CD4-positive, alpha-beta T cell (primary cell): ENCODE results near the gene HM13. TPM values are rescaled to one million over a fixed set of nuclear protein-coding genes. Genes with fewer than 3 reads are reported as not detected.

Source experiments
- ATAC-seq: fragments of 200-7000 bp; cut with Tn5 transposase; one replicate; pipeline ENCODE4 v1.10.0; 2022; ENCODE audit warnings: mild to moderate bottlenecking; ENCODE audit not compliant: poor library complexity
- CTCF ChIA-PET: fragments of 350-600 bp; sonication (Branson Sonifier 250); formaldehyde crosslinking; loops from one replicate; lab custom pipeline; 2021; ENCODE audit warnings: antibody characterized with exemption, inconsistent platforms; lab: Charles Lee
- POLR2A ChIA-PET: fragments of 350-600 bp; sonication (Branson Sonifier 250); formaldehyde crosslinking; loops from one replicate; lab custom pipeline; 2021; ENCODE audit warnings: antibody characterized with exemption, inconsistent platforms; lab: Charles Lee
- DNase-seq, 14 experiments: peaks; one replicate each; pipeline ENCODE4 v3.0.0-alpha.2; 2013 to 2020; ENCODE audit warnings: mixed read lengths in 2 of 14
- H3K27ac ChIP-seq, 2 donors: one replicate each; pipeline versions ENCODE4 v1.5.1 to v1.7.0; 2013; ENCODE audit warnings: low read length in 2 of 2, low read depth in 1 of 2, mild to moderate bottlenecking in 1 of 2
- H3K27me3 ChIP-seq, 2 experiments: 1 replicate in 1 of 2; 2 replicates in 1 of 2; pipeline versions ENCODE4 v1.6.1 to v1.7.0; 2013; ENCODE audit warnings: low read length in 2 of 2, control low read depth in 1 of 2, mild to moderate bottlenecking in 1 of 2, moderate library complexity in 1 of 2; ENCODE audit not compliant: insufficient read depth in 2 of 2, control insufficient read depth in 1 of 2
- H3K36me3 ChIP-seq: one replicate; pipeline ENCODE4 v1.6.1; 2013; ENCODE audit warnings: low read length, control low read depth; ENCODE audit not compliant: insufficient read depth
- H3K4me1 ChIP-seq: one replicate; pipeline ENCODE4 v1.6.1; 2013; ENCODE audit warnings: low read length, control low read depth; ENCODE audit not compliant: insufficient read depth
- H3K4me3 ChIP-seq: one replicate; pipeline ENCODE4 v1.5.1; 2013; ENCODE audit warnings: mild to moderate bottlenecking, low read length, moderate library complexity
- H3K9me3 ChIP-seq, 2 experiments: 1 replicate in 1 of 2; 2 replicates in 1 of 2; pipeline versions ENCODE4 v1.6.1 to v1.7.0; 2013; ENCODE audit warnings: low read length in 2 of 2, mild to moderate bottlenecking in 2 of 2, control low read depth in 1 of 2, moderate library complexity in 1 of 2; ENCODE audit not compliant: control insufficient read depth in 1 of 2, insufficient read depth in 1 of 2
- H3K27ac Mint-ChIP-seq: one replicate; pipeline ENCODE4 v1.8.0; 2020; ENCODE audit warnings: mixed read lengths
- H3K27me3 Mint-ChIP-seq: one replicate; pipeline ENCODE4 v1.8.0; 2021; ENCODE audit warnings: mixed read lengths
- H3K36me3 Mint-ChIP-seq: one replicate; pipeline ENCODE4 v1.8.0; 2021; ENCODE audit warnings: low read depth, mixed read lengths
- H3K4me1 Mint-ChIP-seq: one replicate; pipeline ENCODE4 v1.8.0; 2021; ENCODE audit warnings: low read depth, mixed read lengths
- H3K4me3 Mint-ChIP-seq: one replicate; pipeline ENCODE4 v1.8.0; 2020; ENCODE audit warnings: mild to moderate bottlenecking, mixed read lengths
- H3K9me3 Mint-ChIP-seq: one replicate; pipeline ENCODE4 v1.8.0; 2020; ENCODE audit warnings: mixed read lengths
- intact Hi-C, 2 experiments: fragments of 100-400 bp; cut with DNase I in 1 of 2; cut with micrococcal nuclease in 1 of 2; formaldehyde crosslinking; loops; one replicate each; pipeline versions ENCODE4 v1.15.1 to v1.9.0; 2023 to 2025; cut with DNase I, micrococcal nuclease
- total RNA-seq, 174 experiments: library from RNA in 2 of 174; stranded (reverse) in 2 of 174; gene quantifications; one replicate each; pipeline ENCODE4 v1.2.3 and lab custom pipeline; 2021 to 2026
- TF ChIP-seq, protein P1 (sequence below): fragments of 200-600 bp; IDR thresholded peaks from one replicate; pipeline ENCODE4 v1.8.0; 2022; ENCODE audit warnings: antibody characterized with exemption, mild to moderate bottlenecking

HM13 gene
- total RNA-seq, 2 experiments from 2014 or later: 97.8 to 113 TPM

DNA sequence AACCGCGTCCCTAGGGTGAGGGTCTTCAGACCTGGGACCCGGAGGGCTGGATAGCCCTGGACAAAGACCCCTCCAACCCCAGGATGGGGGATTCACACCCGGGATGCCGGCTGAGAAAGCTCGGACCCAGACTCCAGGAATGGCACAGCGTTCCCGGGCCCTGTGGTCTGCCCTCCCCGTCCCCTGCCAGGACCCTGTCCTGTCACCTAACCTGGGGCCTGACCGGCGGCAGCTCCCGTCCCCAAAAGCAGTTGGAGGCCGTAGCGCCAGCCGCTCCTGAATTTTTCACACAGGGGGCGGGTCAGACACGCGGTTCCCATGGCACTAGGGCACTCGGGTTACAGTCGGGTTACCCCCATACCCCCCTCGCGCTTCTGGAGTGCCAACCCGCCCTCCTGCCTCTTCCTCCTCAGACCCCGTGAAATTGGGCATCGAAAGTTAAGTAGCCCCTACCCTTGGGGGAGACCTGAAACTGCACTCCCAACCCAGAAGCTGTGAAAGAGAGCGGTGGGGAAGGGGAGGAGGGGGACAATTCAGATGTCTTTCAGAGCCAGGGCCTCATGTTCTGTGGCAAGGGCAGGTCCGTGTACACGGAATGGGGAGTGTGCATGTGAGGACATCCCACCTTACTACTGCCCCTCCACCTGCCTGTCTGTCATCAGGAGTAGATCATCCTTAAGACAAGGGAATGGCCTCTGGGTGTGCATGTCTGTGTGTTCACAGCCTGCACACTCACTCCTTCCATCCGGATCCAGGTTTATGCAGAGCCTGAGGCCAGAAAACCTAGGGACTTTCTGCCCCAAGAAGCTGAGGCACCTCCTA is 38.6 kb upstream of the HM13 start:
- POLR2A ChIA-PET: no interaction called here
- intact Hi-C loops: no loop called here
- CTCF ChIA-PET: interaction anchor here (0.8 to 1.3 kb wide), 2 partner anchors 15 to 27 kb away, joined by 3 read pairs; no protein-coding TSS in a partner anchor
- Mint-ChIP-seq H3K9me3 (no peaks in the 10 kb centered on the region), H3K4me3 (no peak overlapping the region), H3K4me1 (no peaks in the 10 kb centered on the region), H3K27ac (no peak overlapping the region), H3K36me3 (no peaks in the 10 kb centered on the region), H3K27me3 (peaks cover 62% of the 10 kb centered on the region)
- Histone ChIP-seq H3K4me3 (no peak overlapping the region), H3K27me3 (peaks cover 22 to 35% of the 10 kb centered on the region in 2 experiments), H3K27ac (no peak overlapping the region), H3K4me1 (peaks cover 8% of the 10 kb centered on the region), H3K9me3 (peaks cover 0 to 17% of the 10 kb centered on the region in 2 experiments), H3K36me3 (no peaks in the 10 kb centered on the region)
- TF ChIP-seq, protein P1, sequence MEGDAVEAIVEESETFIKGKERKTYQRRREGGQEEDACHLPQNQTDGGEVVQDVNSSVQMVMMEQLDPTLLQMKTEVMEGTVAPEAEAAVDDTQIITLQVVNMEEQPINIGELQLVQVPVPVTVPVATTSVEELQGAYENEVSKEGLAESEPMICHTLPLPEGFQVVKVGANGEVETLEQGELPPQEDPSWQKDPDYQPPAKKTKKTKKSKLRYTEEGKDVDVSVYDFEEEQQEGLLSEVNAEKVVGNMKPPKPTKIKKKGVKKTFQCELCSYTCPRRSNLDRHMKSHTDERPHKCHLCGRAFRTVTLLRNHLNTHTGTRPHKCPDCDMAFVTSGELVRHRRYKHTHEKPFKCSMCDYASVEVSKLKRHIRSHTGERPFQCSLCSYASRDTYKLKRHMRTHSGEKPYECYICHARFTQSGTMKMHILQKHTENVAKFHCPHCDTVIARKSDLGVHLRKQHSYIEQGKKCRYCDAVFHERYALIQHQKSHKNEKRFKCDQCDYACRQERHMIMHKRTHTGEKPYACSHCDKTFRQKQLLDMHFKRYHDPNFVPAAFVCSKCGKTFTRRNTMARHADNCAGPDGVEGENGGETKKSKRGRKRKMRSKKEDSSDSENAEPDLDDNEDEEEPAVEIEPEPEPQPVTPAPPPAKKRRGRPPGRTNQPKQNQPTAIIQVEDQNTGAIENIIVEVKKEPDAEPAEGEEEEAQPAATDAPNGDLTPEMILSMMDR: no peak
- ATAC-seq (no peak), DNase-seq (no peak)

DNA sequence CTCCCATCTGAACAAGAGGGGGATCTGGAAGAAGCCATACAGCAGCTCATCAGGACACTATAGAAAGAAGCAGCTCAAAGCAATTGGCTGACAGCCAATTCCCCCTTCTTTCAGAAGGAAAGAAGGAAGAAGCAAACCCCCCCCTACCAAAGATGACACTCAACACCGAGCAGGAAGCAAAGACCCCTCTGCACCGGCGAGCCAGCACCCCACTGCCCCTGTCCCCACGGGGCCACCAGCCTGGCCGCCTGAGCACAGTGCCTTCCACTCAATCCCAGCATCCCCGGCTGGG is 38.0 kb upstream of the HM13 start:
- intact Hi-C loops: no loop called here
- H3K36me3 Mint-ChIP-seq: no peaks in the 10 kb centered on the region
- Histone ChIP-seq H3K36me3 (no peaks in the 10 kb centered on the region), H3K4me1 (peaks cover 8% of the 10 kb centered on the region), H3K27me3 (peaks cover 22 to 35% of the 10 kb centered on the region in 2 experiments), H3K27ac (no peak overlapping the region), H3K4me3 (no peak overlapping the region), H3K9me3 (peaks cover 0 to 17% of the 10 kb centered on the region in 2 experiments)
- ATAC-seq (no peak), DNase-seq (no peak)
- H3K9me3 Mint-ChIP-seq: no peaks in the 10 kb centered on the region
- ChIA-PET CTCF (no interaction called here), POLR2A (no interaction called here)
- no peak overlapping the region for H3K4me3 Mint-ChIP-seq
- TF ChIP-seq, protein P1: no peak
- no peak overlapping the region for H3K27ac Mint-ChIP-seq
- H3K27me3 Mint-ChIP-seq: peaks cover 64% of the 10 kb centered on the region
- H3K4me1 Mint-ChIP-seq: no peaks in the 10 kb centered on the region

DNA sequence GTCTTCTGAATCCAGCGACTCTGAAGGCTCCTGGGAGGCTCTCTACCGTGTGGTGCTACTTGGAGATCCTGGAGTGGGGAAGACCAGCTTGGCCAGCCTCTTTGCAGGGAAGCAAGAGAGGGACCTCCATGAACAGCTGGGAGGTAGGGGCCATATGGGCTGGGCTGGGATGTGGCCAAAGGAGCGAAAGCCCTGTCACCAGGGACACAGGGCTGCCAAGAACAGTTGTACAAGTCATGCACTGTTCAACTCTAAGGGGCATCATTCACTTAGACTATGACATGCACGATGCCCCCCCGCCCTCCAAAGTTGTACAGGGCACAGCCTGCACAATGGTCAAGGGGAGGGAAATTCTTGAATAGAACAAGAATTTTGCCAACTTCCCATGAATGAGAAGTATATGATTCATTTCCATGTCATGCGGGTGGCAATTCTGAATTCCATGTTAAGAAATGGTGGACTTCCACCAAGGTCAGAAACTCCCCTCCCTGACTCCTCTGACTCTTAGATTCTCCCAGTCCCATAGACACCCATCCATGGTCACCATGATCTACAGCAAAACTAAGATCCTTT is 37.5 kb upstream of the HM13 start:
- DNase-seq: no peak
- Histone ChIP-seq H3K36me3 (no peaks in the 10 kb centered on the region), H3K9me3 (peaks cover 0 to 17% of the 10 kb centered on the region in 2 experiments), H3K27ac (no peak overlapping the region), H3K4me3 (no peak overlapping the region), H3K4me1 (peaks cover 8% of the 10 kb centered on the region), H3K27me3 (peaks cover 22 to 35% of the 10 kb centered on the region in 2 experiments)
- TF ChIP-seq, protein P1: no peak
- ChIA-PET POLR2A (no interaction called here), CTCF (no interaction called here)
- Mint-ChIP-seq H3K4me1 (no peaks in the 10 kb centered on the region), H3K27me3 (peaks cover 69% of the 10 kb centered on the region), H3K4me3 (no peak overlapping the region), H3K36me3 (no peaks in the 10 kb centered on the region), H3K27ac (no peak overlapping the region), H3K9me3 (no peaks in the 10 kb centered on the region)
- intact Hi-C loops: no loop called here
- ATAC-seq: no peak
